ENCODE data around the gene SLC31A1. TPM values are rescaled to one million over a fixed set of nuclear protein-coding genes. Genes with fewer than 3 reads are reported as not detected.

The SLC31A1 gene
- total and polyA plus RNA-seq, 2 donors (not counting 1 experiment from before 2014, with no cell fraction given) = 1.1 to 3.2 TPM

GRCh38 chr9:113298924-113299770 lies 77.8 kb downstream of the SLC31A1 start:
- Histone ChIP-seq H2AFZ (ENCODE audit: insufficient read depth, low read depth, low read length, poor library complexity, severe bottlenecking) (no peak overlapping the region), H3K4me3 (ENCODE audit: control extremely low read depth in 1 of 5, extremely low read depth in 1 of 5, insufficient read depth in 1 of 5, low read depth in 2 of 5, low read length in 4 of 5) (no peak overlapping the region), H3K9ac (ENCODE audit: low read length) (no peak overlapping the region), H3K9me3 (ENCODE audit: control extremely low read depth in 1 of 3, control insufficient read depth in 2 of 3, insufficient read depth in 1 of 3, low read length in 2 of 3) (no peaks in the 10 kb centered on the region), H4K20me1 (ENCODE audit: control insufficient read depth, insufficient read depth, low read length, poor library complexity, severe bottlenecking) (no peaks in the 10 kb centered on the region), H3K4me2 (replicated peaks; ENCODE audit: low read depth, low read length, poor library complexity, severe bottlenecking) (no peak overlapping the region), H3K36me3 (replicated peaks in 1 of 2; ENCODE audit: control extremely low read depth in 1 of 2, control insufficient read depth in 1 of 2, extremely low read depth in 1 of 2, insufficient read depth in 2 of 2, low read length in 1 of 2) (no peaks in the 10 kb centered on the region), H3K27me3 (replicated peaks in 1 of 4; ENCODE audit: control extremely low read depth in 1 of 4, control insufficient read depth in 3 of 4, insufficient read depth in 4 of 4, low read length in 3 of 4) (peaks cover 0 to 5% (median 0%) of the 10 kb centered on the region in 4 experiments), H3K4me1 (ENCODE audit: control insufficient read depth in 2 of 2, insufficient read depth in 2 of 2, low read length in 2 of 2) (no peaks in the 10 kb centered on the region), H3K27ac (ENCODE audit: low read length in 2 of 2) (no peak overlapping the region), H3K79me2 (ENCODE audit: control insufficient read depth, insufficient read depth, low read length) (no peaks in the 10 kb centered on the region)
- no peak for ATAC-seq (ENCODE audit: low read depth)
- WGBS (ENCODE audit: insufficient coverage) = 87% methylated on average over 11 of the region's 15 CpGs
- ChIA-PET CTCF (interaction anchor here (0.7 kb wide), 1 partner anchor 9 kb away, joined by 5 read pairs; no protein-coding TSS in a partner anchor), POLR2A (no interaction called here)
- TF ChIP-seq EZH2 (IDR thresholded peaks at IDR 0.05; ENCODE audit: borderline replicate concordance, insufficient read depth, low read depth, low read length, poor library complexity, severe bottlenecking) = no peak
- no peak for TF ChIP-seq CTCF (IDR thresholded peaks at IDR 0.05)
- DNase-seq = no peak
- Mint-ChIP-seq H3K9me3 (ENCODE audit: insufficient read depth) (no peaks in the 10 kb centered on the region), H3K4me3 (no peak overlapping the region), H3K27me3 (peaks cover 27% of the 10 kb centered on the region), H3K4me1 (no peaks in the 10 kb centered on the region), H3K27ac (no peak overlapping the region)
- intact Hi-C loops (cut with micrococcal nuclease) = no loop called here

GRCh38 chr9:113299800-113300292 lies 78.5 kb downstream of the SLC31A1 start:
- no peaks in the 10 kb centered on the region for H3K79me2 ChIP-seq (ENCODE audit: control insufficient read depth, insufficient read depth, low read length)
- no peaks in the 10 kb centered on the region for H3K9me3 Mint-ChIP-seq (ENCODE audit: insufficient read depth)
- ATAC-seq (ENCODE audit: low read depth) (no peak), DNase-seq (no peak)
- H3K4me2 ChIP-seq (replicated peaks; ENCODE audit: low read depth, low read length, poor library complexity, severe bottlenecking) = no peak overlapping the region
- no peak overlapping the region for H3K9ac ChIP-seq (ENCODE audit: low read length)
- H3K27ac ChIP-seq (ENCODE audit: low read length in 2 of 2) = no peak overlapping the region
- POLR2A ChIA-PET = no interaction called here
- WGBS (ENCODE audit: insufficient coverage) = 54% methylated on average over 5 of the region's 8 CpGs
- intact Hi-C loops (cut with micrococcal nuclease) = no loop called here
- H3K27me3 ChIP-seq (replicated peaks in 1 of 4; ENCODE audit: control extremely low read depth in 1 of 4, control insufficient read depth in 3 of 4, insufficient read depth in 4 of 4, low read length in 3 of 4) = peaks cover 0 to 5% (median 0%) of the 10 kb centered on the region in 4 experiments
- no peaks in the 10 kb centered on the region for H3K4me1 Mint-ChIP-seq
- peaks cover 27% of the 10 kb centered on the region for H3K27me3 Mint-ChIP-seq
- H3K4me3 Mint-ChIP-seq = no peak overlapping the region
- TF ChIP-seq CTCF (IDR thresholded peaks at IDR 0.05) (no peak), EZH2 (IDR thresholded peaks at IDR 0.05; ENCODE audit: borderline replicate concordance, insufficient read depth, low read depth, low read length, poor library complexity, severe bottlenecking) (no peak)
- H3K36me3 ChIP-seq (replicated peaks in 1 of 2; ENCODE audit: control extremely low read depth in 1 of 2, control insufficient read depth in 1 of 2, extremely low read depth in 1 of 2, insufficient read depth in 2 of 2, low read length in 1 of 2) = no peaks in the 10 kb centered on the region
- CTCF ChIA-PET = interaction anchor here (0.7 kb wide), 1 partner anchor 10 kb away, joined by 5 read pairs; no protein-coding TSS in a partner anchor
- H3K4me3 ChIP-seq (ENCODE audit: control extremely low read depth in 1 of 5, extremely low read depth in 1 of 5, insufficient read depth in 1 of 5, low read depth in 2 of 5, low read length in 4 of 5) = no peak overlapping the region
- no peaks in the 10 kb centered on the region for H3K4me1 ChIP-seq (ENCODE audit: control insufficient read depth in 2 of 2, insufficient read depth in 2 of 2, low read length in 2 of 2)
- H4K20me1 ChIP-seq (ENCODE audit: control insufficient read depth, insufficient read depth, low read length, poor library complexity, severe bottlenecking) = no peaks in the 10 kb centered on the region
- H3K27ac Mint-ChIP-seq = no peak overlapping the region
- H2AFZ ChIP-seq (ENCODE audit: insufficient read depth, low read depth, low read length, poor library complexity, severe bottlenecking) = no peak overlapping the region
- no peaks in the 10 kb centered on the region for H3K9me3 ChIP-seq (ENCODE audit: control extremely low read depth in 1 of 3, control insufficient read depth in 2 of 3, insufficient read depth in 1 of 3, low read length in 2 of 3)

Measured in B cell (primary cell).